Posterior vena cava (tissue), 2 donors: ENCODE data around the gene MRPL11. TPM values are rescaled to one million over a fixed set of nuclear protein-coding genes. Genes with fewer than 3 reads are reported as not detected.
"Not testable (repeated sequence)": the region's sequence is repeated elsewhere in the genome, so short reads cannot be mapped to it uniquely, and the experiment has no call there.

Experiments used
- DNase-seq: peaks from one replicate; pipeline ENCODE4 v3.0.0-alpha.2; 2020; ENCODE audit warnings: low spot score
- intact Hi-C, 2 donors: fragments of 100-400 bp; cut with DNase I; formaldehyde crosslinking; loops; one replicate each; pipeline versions ENCODE4 v1.14.1 to v1.14.2; 2022 to 2023
- total RNA-seq, 2 donors: library from RNA; stranded (reverse); fragmentation: NEBNext Ultra II Directional; extraction: Animal tissue kit (Norgen Biotek cat#: 25700); gene quantifications; one replicate each; pipeline ENCODE4 v1.2.1, GENCODE V29; 2021
- donor health status: DM: yes; HTN: yes; CAD: no.
- donor health status: DM: yes; HTN: yes; CAD: no.

The MRPL11 gene
- total RNA-seq, 2 donors from 2014 or later, result 36.5 to 37.2 TPM

DNA sequence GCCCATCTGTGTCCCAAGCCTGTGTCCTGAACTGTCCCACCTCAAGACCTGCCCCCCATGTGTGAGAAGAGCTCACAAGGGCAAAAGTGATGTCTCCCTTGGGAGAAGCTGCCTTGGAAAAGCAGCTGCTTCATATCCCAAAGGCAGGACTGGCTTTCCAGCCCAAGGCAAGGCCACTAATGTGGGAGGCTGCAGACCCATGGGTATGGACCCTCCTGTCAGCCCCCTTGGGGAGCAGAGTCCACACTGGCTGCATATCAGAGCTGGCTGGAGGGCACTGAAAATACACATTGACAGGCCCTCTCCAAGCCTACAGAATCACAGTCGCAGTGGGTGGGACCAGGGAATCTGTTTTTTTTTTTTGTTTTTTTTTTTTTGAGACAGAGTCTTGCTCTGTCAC is 30.8 kb upstream of the MRPL11 start:
- intact Hi-C loops, result loop anchor here in 1 of 2 donors (5.0 kb wide), 1 partner anchor 647 kb away; no protein-coding TSS in a partner anchor
- no peak for DNase-seq

- DNase-seq, result no peak
- intact Hi-C loops, result loop anchor here in 1 of 2 donors (5.0 kb wide), 1 partner anchor 646 kb away; no protein-coding TSS in a partner anchor
These were observed 30.0 kb upstream of the MRPL11 start for GRCh38 chr11:66468691-66469090.

- DNase-seq, result no peak
- intact Hi-C loops, result loop anchor here in 1 of 2 donors (5.0 kb wide), 1 partner anchor 645 kb away; no protein-coding TSS in a partner anchor
These were observed 29.1 kb upstream of the MRPL11 start for GRCh38 chr11:66467756-66468155.

- intact Hi-C loops, result loop anchor here in 1 of 2 donors (5.0 kb wide), 1 partner anchor 645 kb away; no protein-coding TSS in a partner anchor
- no peak for DNase-seq
These were observed 28.5 kb upstream of the MRPL11 start for GRCh38 chr11:66467034-66467659.

DNA sequence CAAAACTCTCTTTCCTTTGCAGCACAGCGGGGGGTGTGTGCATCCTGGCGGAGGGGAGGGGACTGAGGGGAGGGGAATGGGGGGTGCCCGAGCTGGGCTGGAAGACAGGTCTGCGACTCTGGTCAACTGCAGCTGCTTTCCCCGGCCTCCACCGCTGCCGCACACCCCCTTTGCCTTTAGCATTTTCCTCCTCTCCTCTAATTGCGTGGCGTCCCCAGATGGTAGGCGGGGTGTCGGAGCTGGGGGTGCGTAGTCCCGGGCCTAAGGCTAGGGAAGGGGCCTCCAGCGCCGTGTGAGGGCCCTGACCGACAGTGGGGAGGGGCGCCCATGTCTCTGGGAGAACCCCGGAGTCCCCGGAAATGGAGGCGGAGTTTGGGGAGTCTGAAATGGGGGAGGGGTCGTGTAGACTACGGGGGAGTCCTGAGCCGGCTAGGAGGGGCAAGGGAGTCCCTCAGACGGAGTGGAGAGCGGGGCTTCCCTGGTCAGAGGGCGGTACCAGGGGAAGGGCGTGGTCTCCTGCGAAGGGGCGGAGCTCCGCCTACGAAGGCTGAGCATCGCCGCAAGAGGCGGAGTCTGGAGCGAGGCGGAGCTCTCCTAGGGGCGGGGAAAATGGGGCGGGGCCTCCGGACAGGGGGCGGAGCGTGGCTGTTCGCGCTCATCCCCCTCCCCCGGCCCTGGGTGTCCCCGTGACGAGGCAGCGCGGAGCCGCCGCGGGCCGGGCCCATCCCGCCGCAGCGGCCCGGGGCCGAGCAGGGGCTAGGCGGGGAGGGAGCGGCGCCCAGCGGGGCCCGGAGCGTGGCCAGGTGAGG is 27.8 kb upstream of the MRPL11 start, which contains the start of gene PELI3:
Gene PELI3, plus strand, starts transcription at position 681 of the 809 bp plus-strand sequence. CDS start 1,224 bp downstream, outside the sequence.
- intact Hi-C loops, result loop anchor here in 1 of 2 donors (5.0 kb wide), 1 partner anchor 644 kb away; no protein-coding TSS in a partner anchor
- peak; percentile 97 for DNase-seq

GRCh38 chr11:66465373-66466224 is 27.0 kb upstream of the MRPL11 start:
- intact Hi-C loops, result loop anchor here in 1 of 2 donors (5.0 kb wide), 1 partner anchor 643 kb away; no protein-coding TSS in a partner anchor
- DNase-seq, result no peak

DNA sequence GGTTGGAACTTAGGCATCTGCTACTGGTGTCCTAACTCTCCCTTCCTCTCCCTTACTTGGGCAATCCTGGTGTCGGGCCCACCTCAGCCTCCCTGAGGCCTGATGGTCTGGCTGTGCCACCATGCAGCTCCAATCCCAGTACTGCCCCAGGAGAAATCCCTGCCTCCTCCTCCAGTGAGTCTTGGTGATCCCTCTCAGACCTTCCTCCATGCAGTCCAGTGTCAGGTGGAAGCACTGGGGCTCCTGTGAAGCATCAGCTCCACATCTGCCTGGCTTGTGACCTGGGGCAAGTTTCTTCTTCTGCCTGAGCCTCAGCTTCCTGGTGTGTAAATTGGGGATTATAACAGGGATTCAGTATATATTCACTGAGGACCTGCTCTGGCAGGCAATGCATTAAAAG is 26.3 kb upstream of the MRPL11 start:
- intact Hi-C loops, result loop anchor here in 1 of 2 donors (5.0 kb wide), 1 partner anchor 643 kb away; no protein-coding TSS in a partner anchor
- DNase-seq, result no peak

DNA sequence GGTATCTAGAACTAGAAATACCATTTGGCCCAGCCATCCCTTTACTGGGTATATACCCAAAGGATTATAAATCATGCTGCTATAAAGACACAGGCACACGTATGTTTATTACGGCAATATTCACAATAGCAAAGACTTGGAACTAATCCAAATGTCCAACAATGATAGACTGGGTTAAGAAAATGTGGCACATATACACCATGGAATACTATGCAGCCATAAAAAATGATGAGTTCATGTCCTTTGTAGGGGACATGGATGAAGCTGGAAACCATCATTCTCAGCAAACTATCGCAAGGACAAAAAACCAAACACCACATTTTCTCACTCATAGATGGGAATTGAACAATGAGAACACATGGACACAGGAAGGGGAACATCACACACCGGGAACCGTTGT is 25.5 kb upstream of the MRPL11 start:
- DNase-seq, intact Hi-C loops: not testable (repeated sequence)

- DNase-seq, result no peak
- intact Hi-C loops, result no loop called here
These were observed 24.3 kb upstream of the MRPL11 start for GRCh38 chr11:66462911-66463310.

DNA sequence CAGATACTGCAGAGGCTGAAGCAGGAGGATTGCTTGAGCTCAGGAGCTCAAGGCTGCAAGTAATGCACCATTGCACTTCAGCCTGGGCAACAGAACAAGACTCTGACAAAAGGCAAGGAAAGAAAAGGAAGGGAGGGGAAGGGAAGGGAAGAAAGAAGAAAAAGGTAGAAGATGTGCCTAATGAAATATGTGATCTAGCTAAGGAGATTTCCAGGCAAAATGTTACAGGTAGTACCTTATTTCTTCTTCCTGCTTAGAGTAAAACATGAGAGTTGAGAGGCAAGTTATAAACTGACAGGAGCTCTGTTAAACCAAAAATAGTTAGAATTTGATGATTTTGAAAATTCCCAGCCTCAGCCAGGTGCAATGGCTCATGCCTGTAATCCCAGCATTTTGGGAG is 23.4 kb upstream of the MRPL11 start:
- DNase-seq, result no peak
- intact Hi-C loops, result no loop called here

- no peak for DNase-seq
- intact Hi-C loops, result no loop called here
These were observed 20.6 kb upstream of the MRPL11 start for GRCh38 chr11:66459138-66459778.

- DNase-seq, result no peak
- intact Hi-C loops, result no loop called here
These were observed 19.2 kb upstream of the MRPL11 start for GRCh38 chr11:66457826-66458225.

GRCh38 chr11:66454828-66455227 is 16.2 kb upstream of the MRPL11 start:
- no peak for DNase-seq
- intact Hi-C loops, result no loop called here

DNA sequence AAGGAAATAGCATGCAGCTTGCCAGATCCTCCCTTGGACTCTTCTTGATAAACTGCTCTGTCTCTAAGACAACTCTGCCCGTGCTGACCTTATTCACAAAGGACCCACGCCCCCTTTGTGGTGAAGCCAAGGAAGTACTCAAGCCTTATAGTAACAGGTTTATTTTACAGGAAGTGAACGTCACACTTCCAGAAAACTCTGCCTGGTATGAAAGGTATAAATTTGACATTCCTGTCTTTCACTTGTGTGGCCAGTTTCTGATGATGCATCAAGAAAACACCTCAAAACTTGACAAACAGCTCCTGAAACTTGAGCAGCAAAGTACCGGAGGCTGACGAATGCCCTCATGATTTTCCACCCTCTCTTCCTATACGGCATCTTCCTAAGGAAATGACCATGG is 15.6 kb upstream of the MRPL11 start:
- DNase-seq, result no peak
- intact Hi-C loops, result no loop called here

DNA sequence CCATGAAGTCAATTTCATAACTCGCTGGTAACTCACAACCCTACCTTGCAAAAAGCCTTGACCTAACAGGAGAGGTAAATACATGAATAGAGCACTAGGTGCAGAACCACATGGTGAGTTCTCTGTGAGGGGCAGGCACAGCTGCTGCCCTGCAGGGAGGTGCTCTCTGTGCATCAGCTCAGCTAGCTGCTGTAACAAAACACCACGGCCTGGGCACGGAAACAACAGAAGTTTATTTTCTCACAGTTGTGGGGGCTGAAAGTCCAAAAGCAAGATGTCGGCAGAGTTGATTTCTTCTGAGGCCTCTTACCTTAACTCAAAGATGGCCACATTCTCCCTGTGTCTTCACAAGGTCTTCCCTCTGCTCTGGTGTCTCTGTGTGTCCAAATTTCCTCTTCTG is 13.0 kb upstream of the MRPL11 start:
- intact Hi-C loops, result no loop called here
- no peak for DNase-seq

DNA sequence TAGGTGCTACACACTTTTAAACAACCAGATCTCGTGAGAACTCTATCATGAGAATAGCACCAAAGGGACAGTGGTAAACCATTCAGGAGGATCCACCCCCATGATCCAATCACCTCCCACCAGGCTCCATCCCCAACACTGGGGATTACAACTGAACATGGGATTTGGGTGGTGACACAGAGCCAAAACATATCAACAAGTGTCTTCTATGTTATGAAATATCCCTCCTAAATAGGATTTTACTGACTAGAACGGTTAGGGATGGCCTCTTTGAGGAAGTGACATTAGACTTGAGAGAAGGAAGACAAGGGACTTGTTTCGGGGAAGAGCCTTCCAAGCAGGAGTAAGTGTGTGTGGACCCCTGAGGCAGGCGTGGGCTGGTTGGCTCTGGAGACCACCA is 11.9 kb upstream of the MRPL11 start:
- intact Hi-C loops, result no loop called here
- no peak for DNase-seq

- intact Hi-C loops, result no loop called here
- DNase-seq, result no peak
These were observed 9.9 kb upstream of the MRPL11 start for GRCh38 chr11:66448523-66448922.

DNA sequence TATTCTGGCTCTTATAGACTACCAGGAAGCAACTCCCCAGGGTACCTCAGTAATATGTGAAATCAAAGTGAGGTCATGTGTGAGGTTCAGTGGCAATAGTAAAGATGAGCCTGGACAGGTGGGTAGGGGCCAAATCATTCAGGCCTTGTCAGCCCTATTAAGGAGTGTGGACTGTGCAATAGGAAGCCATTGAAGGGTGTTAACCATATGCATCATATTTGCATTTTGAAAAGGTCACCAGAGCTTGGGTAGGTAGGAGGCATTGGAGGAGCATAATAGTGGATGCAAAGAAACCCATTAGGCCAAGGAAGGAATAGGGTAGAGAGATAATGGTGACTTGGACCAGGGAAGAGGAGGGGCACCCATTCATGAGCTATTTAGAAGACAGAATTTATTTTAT is 8.4 kb upstream of the MRPL11 start:
- no peak for DNase-seq
- intact Hi-C loops, result no loop called here

DNA sequence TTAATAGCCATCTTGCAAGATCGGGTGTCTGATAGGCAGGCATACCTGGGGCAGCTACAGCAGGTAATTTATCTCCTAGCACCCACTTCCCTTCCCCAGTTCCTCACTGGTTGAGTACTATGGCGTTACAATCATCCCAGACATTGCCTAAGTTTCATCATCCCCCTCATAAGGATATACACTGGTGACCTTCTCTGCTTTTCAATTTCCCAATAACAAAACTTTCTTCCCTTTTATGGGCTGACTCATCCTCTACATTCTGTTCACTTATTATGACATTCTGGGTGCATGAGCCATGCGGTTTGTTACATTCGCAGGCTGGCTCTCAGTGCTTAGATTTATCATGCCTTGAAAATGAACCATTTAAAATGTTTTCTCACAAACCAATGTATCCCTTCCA is 5.0 kb upstream of the MRPL11 start:
- no peak for DNase-seq
- intact Hi-C loops, result no loop called here
